AG09309 (cell line): Measurements from ENCODE around the gene SLC29A3.

Experiments used
- DNase-seq: peaks from one replicate; pipeline ENCODE4 v3.0.0-alpha.2; 2010; ENCODE audit warnings: low read depth
- H3K4me3 ChIP-seq: 2 replicates; pipeline ENCODE4 v1.5.1; 2011; ENCODE audit warnings: mild to moderate bottlenecking, low read depth, low read length, moderate library complexity; ENCODE audit not compliant: control insufficient read depth
- CTCF ChIP-seq: IDR thresholded peaks from 2 replicates; pipeline ENCODE4 v1.5.1; 2011; ENCODE audit warnings: mild to moderate bottlenecking, low read depth, low read length, inconsistent platforms; ENCODE audit not compliant: insufficient read depth, control insufficient read depth; ENCODE audit errors: missing control alignments

The SLC29A3 gene

GRCh38 chr10:71383972-71384687, 65.1 kb downstream of the SLC29A3 start:
- no peak for DNase-seq
- H3K4me3 ChIP-seq: no peak overlapping the region
- peak; percentile 91 for TF ChIP-seq CTCF

GRCh38 chr10:71388171-71388570, 69.1 kb downstream of the SLC29A3 start:
- DNase-seq: no peak
- H3K4me3 ChIP-seq: no peak overlapping the region
- no peak for TF ChIP-seq CTCF

GRCh38 chr10:71388583-71389310, 69.7 kb downstream of the SLC29A3 start:
- DNase-seq: no peak
- no peak for TF ChIP-seq CTCF
- H3K4me3 ChIP-seq: no peak overlapping the region

GRCh38 chr10:71389768-71390460, 70.9 kb downstream of the SLC29A3 start:
- no peak for DNase-seq
- no peak for TF ChIP-seq CTCF
- H3K4me3 ChIP-seq: no peak overlapping the region

- no peak overlapping the region for H3K4me3 ChIP-seq
- TF ChIP-seq CTCF: no peak
- no peak for DNase-seq
Measured at GRCh38 chr10:71390461-71390835, 71.4 kb downstream of the SLC29A3 start.

- no peak for DNase-seq
- H3K4me3 ChIP-seq: no peak overlapping the region
- no peak for TF ChIP-seq CTCF
Measured at GRCh38 chr10:71390921-71391690, 72.0 kb downstream of the SLC29A3 start.
